ENCODE results near the gene AADACL3. TPM values are rescaled to one million over a fixed set of nuclear protein-coding genes. Genes with fewer than 3 reads are reported as not detected.
A peak's percentile ranks its signal among the peaks of the same experiment; 100 is the strongest.

The AADACL3 gene
- total RNA-seq, 4 donors from 2014 or later = not detected

DNA sequence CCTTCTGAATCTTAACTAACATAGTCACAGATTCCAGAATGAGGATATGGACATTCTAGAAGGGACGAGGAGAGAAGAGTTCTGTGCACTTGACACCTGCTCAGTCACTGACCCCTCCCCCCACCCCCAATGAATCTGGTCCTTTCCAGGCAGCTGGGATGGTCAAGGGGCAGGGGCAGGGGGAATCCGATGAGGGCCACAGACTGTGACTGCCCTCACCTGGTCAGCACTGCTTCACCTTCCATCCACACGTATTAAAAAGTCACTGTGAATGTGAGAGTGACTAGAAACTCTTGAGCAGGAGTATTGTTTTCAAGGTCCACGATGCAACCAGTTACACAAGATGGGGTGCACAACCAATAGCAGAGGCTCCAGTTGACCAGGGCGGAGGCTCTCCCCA is 48.1 kb downstream of the AADACL3 start:
- peaks cover 0 to 28% (median 0%) of the 10 kb centered on the region in 4 donors for H3K27me3 ChIP-seq
- peaks cover 0 to 9% (median 0%) of the 10 kb centered on the region in 4 donors for H3K9me3 ChIP-seq
- H3K27ac ChIP-seq (replicated peaks in 1 of 4) = no peak overlapping the region
- H3K4me3 ChIP-seq = no peak overlapping the region
- intact Hi-C loops (cut with DNase I) = no loop called here
- WGBS = 61% methylated on average over 2 of the region's 5 CpGs
- peak; percentile 81 for DNase-seq (ENCODE audit: extremely low spot score)
- H3K36me3 ChIP-seq = no peaks in the 10 kb centered on the region
- no peaks in the 10 kb centered on the region for H3K4me1 ChIP-seq
- no peak for TF ChIP-seq POLR2AphosphoS5 (IDR thresholded peaks at IDR 0.05)
- no peak for TF ChIP-seq POLR2A (IDR thresholded peaks at IDR 0.05; ENCODE audit: low read depth)
- TF ChIP-seq, protein P1, sequence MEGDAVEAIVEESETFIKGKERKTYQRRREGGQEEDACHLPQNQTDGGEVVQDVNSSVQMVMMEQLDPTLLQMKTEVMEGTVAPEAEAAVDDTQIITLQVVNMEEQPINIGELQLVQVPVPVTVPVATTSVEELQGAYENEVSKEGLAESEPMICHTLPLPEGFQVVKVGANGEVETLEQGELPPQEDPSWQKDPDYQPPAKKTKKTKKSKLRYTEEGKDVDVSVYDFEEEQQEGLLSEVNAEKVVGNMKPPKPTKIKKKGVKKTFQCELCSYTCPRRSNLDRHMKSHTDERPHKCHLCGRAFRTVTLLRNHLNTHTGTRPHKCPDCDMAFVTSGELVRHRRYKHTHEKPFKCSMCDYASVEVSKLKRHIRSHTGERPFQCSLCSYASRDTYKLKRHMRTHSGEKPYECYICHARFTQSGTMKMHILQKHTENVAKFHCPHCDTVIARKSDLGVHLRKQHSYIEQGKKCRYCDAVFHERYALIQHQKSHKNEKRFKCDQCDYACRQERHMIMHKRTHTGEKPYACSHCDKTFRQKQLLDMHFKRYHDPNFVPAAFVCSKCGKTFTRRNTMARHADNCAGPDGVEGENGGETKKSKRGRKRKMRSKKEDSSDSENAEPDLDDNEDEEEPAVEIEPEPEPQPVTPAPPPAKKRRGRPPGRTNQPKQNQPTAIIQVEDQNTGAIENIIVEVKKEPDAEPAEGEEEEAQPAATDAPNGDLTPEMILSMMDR (IDR thresholded peaks at IDR 0.05) = no peak
- no peak for TF ChIP-seq EP300 (IDR thresholded peaks at IDR 0.05)

DNA sequence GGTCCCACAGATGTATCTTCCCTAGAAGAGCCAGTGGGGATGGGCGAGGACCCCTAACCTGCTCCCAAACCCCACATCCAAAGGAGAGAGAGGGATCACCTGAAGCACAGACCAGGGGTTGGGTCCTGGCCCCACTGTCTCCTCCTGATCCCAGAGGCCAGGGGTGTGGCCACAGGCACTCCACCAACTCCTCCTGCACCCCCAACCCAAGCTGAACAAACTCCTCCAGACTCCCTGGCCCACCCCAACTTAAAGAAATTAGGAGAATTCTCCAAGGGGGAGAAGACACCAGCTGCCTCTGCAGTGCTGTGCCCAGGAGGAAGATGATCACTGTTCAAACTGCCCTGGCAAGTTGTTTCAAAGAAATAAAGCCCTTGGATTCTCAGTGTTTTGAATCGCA is 53.1 kb downstream of the AADACL3 start:
- Histone ChIP-seq H3K4me3 (no peak overlapping the region), H3K4me1 (no peaks in the 10 kb centered on the region), H3K9me3 (peaks cover 0 to 9% (median 0%) of the 10 kb centered on the region in 4 donors), H3K27ac (replicated peaks in 1 of 4) (no peak overlapping the region), H3K27me3 (peaks cover 0 to 43% (median 0%) of the 10 kb centered on the region in 4 donors), H3K36me3 (no peaks in the 10 kb centered on the region)
- WGBS = 55% methylated on average over 2 of the region's 2 CpGs
- TF ChIP-seq POLR2A (IDR thresholded peaks at IDR 0.05; ENCODE audit: low read depth) (no peak), EP300 (IDR thresholded peaks at IDR 0.05) (no peak), POLR2AphosphoS5 (IDR thresholded peaks at IDR 0.05) (no peak)
- TF ChIP-seq, protein P1 (IDR thresholded peaks at IDR 0.05) = no peak
- DNase-seq (ENCODE audit: extremely low spot score) = peak; percentile 79
- intact Hi-C loops (cut with DNase I) = no loop called here

DNA sequence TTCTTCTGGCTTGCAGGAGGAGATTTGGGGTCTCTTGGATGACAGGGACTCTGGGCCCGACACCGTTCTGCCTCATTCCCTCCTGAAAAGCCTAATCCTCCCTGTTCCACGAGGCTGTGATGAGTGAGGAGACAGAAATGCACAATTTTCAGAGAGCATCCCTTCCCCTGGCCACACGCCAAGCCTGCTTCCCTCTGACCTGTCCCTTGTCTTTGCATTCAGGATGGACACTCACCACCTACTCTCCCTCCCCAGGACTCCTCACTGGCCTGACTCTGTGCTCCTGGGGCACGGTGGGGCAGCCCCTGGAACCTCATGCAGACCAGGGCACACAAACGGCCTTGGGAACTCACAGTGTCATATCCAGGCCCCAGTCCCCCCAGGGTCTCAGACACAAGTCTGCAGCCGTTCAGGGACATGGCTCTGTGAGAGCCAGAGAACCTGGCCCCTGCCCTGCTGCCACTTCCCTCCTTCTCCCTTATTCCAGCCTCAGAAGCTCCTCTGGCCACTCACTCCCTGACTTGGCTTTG is 54.1 kb downstream of the AADACL3 start:
- 57% methylated on average over 7 of the region's 7 CpGs for WGBS
- Histone ChIP-seq H3K9me3 (peaks cover 0 to 9% (median 0%) of the 10 kb centered on the region in 4 donors), H3K4me3 (no peak overlapping the region), H3K27ac (replicated peaks in 1 of 4) (no peak overlapping the region), H3K27me3 (peaks cover 0 to 43% (median 0%) of the 10 kb centered on the region in 4 donors), H3K4me1 (no peaks in the 10 kb centered on the region), H3K36me3 (no peaks in the 10 kb centered on the region)
- TF ChIP-seq, protein P1 (IDR thresholded peaks at IDR 0.05) = no peak
- TF ChIP-seq POLR2AphosphoS5 (IDR thresholded peaks at IDR 0.05) (no peak), EP300 (IDR thresholded peaks at IDR 0.05) (no peak), POLR2A (IDR thresholded peaks at IDR 0.05; ENCODE audit: low read depth) (no peak)
- intact Hi-C loops (cut with DNase I) = no loop called here
- DNase-seq (ENCODE audit: extremely low spot score) = peak; percentile 72

DNA sequence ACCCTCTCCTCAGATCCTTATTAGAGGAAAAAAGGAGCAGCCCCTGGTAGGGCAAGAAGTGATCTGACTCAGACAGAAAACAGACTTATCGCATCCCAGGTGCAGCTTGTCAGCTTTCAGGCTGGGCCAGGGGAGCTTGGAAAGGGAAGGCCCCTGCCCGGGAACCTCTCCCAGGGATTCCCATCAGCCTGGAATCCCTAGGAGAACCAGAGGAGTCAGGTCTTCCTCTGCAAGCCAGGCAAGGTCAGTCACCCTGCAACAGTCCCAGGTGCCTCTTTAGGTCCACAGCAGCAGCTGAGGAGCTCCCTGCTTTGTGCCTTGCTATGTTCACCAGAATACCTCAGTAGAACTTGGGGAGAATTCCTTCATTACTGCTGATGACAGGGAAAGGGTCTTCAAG is 54.7 kb downstream of the AADACL3 start:
- Histone ChIP-seq H3K36me3 (no peaks in the 10 kb centered on the region), H3K27me3 (peaks cover 0 to 49% (median 0%) of the 10 kb centered on the region in 4 donors), H3K9me3 (peaks cover 0 to 9% (median 0%) of the 10 kb centered on the region in 4 donors), H3K4me1 (no peaks in the 10 kb centered on the region), H3K4me3 (no peak overlapping the region), H3K27ac (replicated peaks in 1 of 4) (no peak overlapping the region)
- peak; percentile 84 for DNase-seq (ENCODE audit: extremely low spot score)
- WGBS = 74% methylated on average over 2 of the region's 2 CpGs
- intact Hi-C loops (cut with DNase I) = no loop called here
- no peak for TF ChIP-seq POLR2AphosphoS5 (IDR thresholded peaks at IDR 0.05)
- TF ChIP-seq, protein P1 (IDR thresholded peaks at IDR 0.05) = no peak
- no peak for TF ChIP-seq POLR2A (IDR thresholded peaks at IDR 0.05; ENCODE audit: low read depth)
- no peak for TF ChIP-seq EP300 (IDR thresholded peaks at IDR 0.05)

DNA sequence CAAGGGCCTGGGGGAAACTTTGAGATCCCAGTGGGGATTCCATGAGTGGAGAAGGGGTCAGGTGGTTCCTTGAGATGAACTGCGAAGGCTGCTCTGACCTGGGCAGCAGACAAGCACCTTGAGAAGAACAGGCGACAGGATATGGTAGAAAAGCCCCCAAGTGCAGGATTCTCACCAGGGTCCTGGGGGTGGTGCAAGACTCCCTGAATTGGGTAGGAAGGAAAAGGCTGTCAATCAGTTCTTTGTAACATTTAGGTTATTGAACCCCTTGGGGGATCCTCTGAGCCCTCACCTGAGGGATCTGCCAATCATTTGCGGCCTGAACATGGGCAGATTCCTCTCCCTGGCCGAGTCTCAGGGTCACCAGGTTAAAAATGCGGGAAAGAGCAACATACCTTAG is 55.3 kb downstream of the AADACL3 start:
- H3K4me1 ChIP-seq = no peaks in the 10 kb centered on the region
- no peak overlapping the region for H3K27ac ChIP-seq (replicated peaks in 1 of 4)
- DNase-seq (ENCODE audit: extremely low spot score) = peak; percentile 53
- no peaks in the 10 kb centered on the region for H3K36me3 ChIP-seq
- peaks cover 0 to 8% (median 0%) of the 10 kb centered on the region in 4 donors for H3K9me3 ChIP-seq
- no peak for TF ChIP-seq POLR2A (IDR thresholded peaks at IDR 0.05; ENCODE audit: low read depth)
- no peak for TF ChIP-seq POLR2AphosphoS5 (IDR thresholded peaks at IDR 0.05)
- TF ChIP-seq, protein P1 (IDR thresholded peaks at IDR 0.05) = no peak
- no peak for TF ChIP-seq EP300 (IDR thresholded peaks at IDR 0.05)
- intact Hi-C loops (cut with DNase I) = no loop called here
- WGBS = 73% methylated on average over 5 of the region's 5 CpGs
- peaks cover 0 to 49% (median 0%) of the 10 kb centered on the region in 4 donors for H3K27me3 ChIP-seq
- H3K4me3 ChIP-seq = no peak overlapping the region
